22Rv1 (cell line): ENCODE results near the gene KARS1.

Experiments
- CTCF ChIP-seq: fragments of 450-650 bp; IDR thresholded peaks from 2 replicates; pipeline ENCODE4 v1.5.1; 2017; ENCODE audit warnings: mild to moderate bottlenecking
- ZFX ChIP-seq: fragments of 450-650 bp; IDR thresholded peaks from 2 replicates; pipeline ENCODE4 v1.6.1; 2017; ENCODE audit warnings: antibody characterized with exemption, borderline replicate concordance

- TF ChIP-seq CTCF, result peak; percentile 23; the same call in 1 of the 2 replicates
- no peak for TF ChIP-seq ZFX
Measured at GRCh38 chr16:75644240-75645012, 3.0 kb downstream of the KARS1 start.
